Thoracic aorta (tissue), 2 donors: ENCODE results near the gene B3GALNT2. TPM values are rescaled to one million over a fixed set of nuclear protein-coding genes. Genes with fewer than 3 reads are reported as not detected.
"Not testable (repeated sequence)": the region's sequence is repeated elsewhere in the genome, so short reads cannot be mapped to it uniquely, and the experiment has no call there.

Source experiments
- ATAC-seq: fragments of 150-250 bp; one replicate; pipeline ENCODE4 v1.8.0; 2017; ENCODE audit warnings: low read depth; ENCODE audit not compliant: insufficient number of reproducible peaks, low FRiP score
- DNase-seq: peaks from one replicate; pipeline ENCODE4 v3.0.0-alpha.2; 2020; ENCODE audit warnings: low spot score
- H3K27ac ChIP-seq, 2 donors: fragments of 200-600 bp; sonication (generic); 1 replicate in 1 of 2; 2 replicates in 1 of 2; pipeline ENCODE4 v1.5.1; 2016; ENCODE audit warnings: mild to moderate bottlenecking in 2 of 2, moderate library complexity in 2 of 2
- H3K27me3 ChIP-seq: fragments of 200-600 bp; sonication (generic); replicated peaks from 2 replicates; pipeline ENCODE4 v1.6.0; 2016; ENCODE audit warnings: mild to moderate bottlenecking; ENCODE audit not compliant: insufficient read depth
- H3K36me3 ChIP-seq: fragments of 200-600 bp; sonication (generic); one replicate; pipeline ENCODE4 v1.5.1; 2016
- H3K4me1 ChIP-seq, 2 donors: fragments of 200-600 bp; sonication (generic); 1 replicate in 1 of 2; 2 replicates in 1 of 2; pipeline versions ENCODE4 v1.5.1 to v1.6.0; 2016; ENCODE audit warnings: low read depth in 2 of 2, mild to moderate bottlenecking in 1 of 2; ENCODE audit not compliant: control insufficient read depth in 1 of 2
- H3K4me3 ChIP-seq: fragments of 200-600 bp; sonication (generic); 2 replicates; pipeline ENCODE4 v1.5.1; 2016; ENCODE audit warnings: mild to moderate bottlenecking
- H3K9me3 ChIP-seq: fragments of 200-600 bp; sonication (generic); 2 replicates; pipeline ENCODE4 v1.5.1; 2016
- CTCF ChIP-seq: fragments of 200-600 bp; sonication (generic); IDR thresholded peaks from one replicate; pipeline ENCODE4 v1.5.1; 2019; ENCODE audit warnings: antibody characterized with exemption
- total RNA-seq, 2 donors: library from RNA; depleted of rRNA; stranded (reverse); fragments of >200 nt; gene quantifications; one replicate each; pipeline versions ENCODE4 v1.1.0 to v1.2.3, GENCODE V29; 2016

B3GALNT2 gene
- total RNA-seq, 2 donors from 2014 or later: 50.5 to 50.7 TPM

- ATAC-seq (no peak), DNase-seq (no peak)
- H3K36me3 ChIP-seq: peaks cover 5% of the 10 kb centered on the region
- H3K27ac ChIP-seq: no peak overlapping the region
- H3K27me3 ChIP-seq: no peaks in the 10 kb centered on the region
- no peak overlapping the region for H3K4me3 ChIP-seq
- TF ChIP-seq CTCF: no peak
- H3K9me3 ChIP-seq: no peaks in the 10 kb centered on the region
- H3K4me1 ChIP-seq: no peaks in the 10 kb centered on the region
Observed at GRCh38 chr1:235461954-235462353, 42.3 kb downstream of the B3GALNT2 start.

GRCh38 chr1:235460770-235461169, 43.5 kb downstream of the B3GALNT2 start:
- no peak for TF ChIP-seq CTCF
- H3K9me3 ChIP-seq: no peaks in the 10 kb centered on the region
- no peak overlapping the region for H3K4me3 ChIP-seq
- H3K4me1 ChIP-seq: no peaks in the 10 kb centered on the region
- H3K27ac ChIP-seq: no peak overlapping the region
- peaks cover 3% of the 10 kb centered on the region for H3K36me3 ChIP-seq
- no peak for ATAC-seq
- no peaks in the 10 kb centered on the region for H3K27me3 ChIP-seq
- DNase-seq: no peak

DNA sequence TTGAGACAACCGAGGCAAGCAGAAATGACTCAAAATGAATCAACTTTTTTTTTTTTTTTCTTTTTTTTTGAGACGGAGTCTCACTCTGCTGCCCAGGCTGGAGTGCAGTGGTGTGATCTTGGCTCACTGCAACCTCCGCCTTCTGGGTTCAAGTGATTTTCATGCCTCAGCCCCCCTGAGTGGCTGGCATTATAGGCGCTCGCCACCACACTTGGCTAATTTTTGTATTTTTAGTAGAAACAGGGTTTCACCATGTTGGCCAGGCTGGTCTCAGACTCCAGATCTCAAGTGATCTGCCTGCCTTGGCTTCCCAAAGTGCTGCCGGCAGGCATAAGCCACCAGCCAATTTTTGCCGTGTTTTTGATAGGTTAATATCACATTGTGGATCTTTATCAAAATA, 46.4 kb downstream of the B3GALNT2 start:
- H3K4me1 ChIP-seq, DNase-seq, H3K27me3 ChIP-seq, H3K4me3 ChIP-seq, H3K36me3 ChIP-seq, H3K9me3 ChIP-seq, ATAC-seq, H3K27ac ChIP-seq: not testable (repeated sequence)

GRCh38 chr1:235455823-235456222, 48.4 kb downstream of the B3GALNT2 start:
- Histone ChIP-seq H3K36me3 (peaks cover 11% of the 10 kb centered on the region), H3K27me3 (no peaks in the 10 kb centered on the region), H3K27ac (no peak overlapping the region), H3K4me3 (no peak overlapping the region), H3K9me3 (no peaks in the 10 kb centered on the region), H3K4me1 (no peaks in the 10 kb centered on the region)
- no peak for DNase-seq
- no peak for TF ChIP-seq CTCF
- ATAC-seq: no peak

DNA sequence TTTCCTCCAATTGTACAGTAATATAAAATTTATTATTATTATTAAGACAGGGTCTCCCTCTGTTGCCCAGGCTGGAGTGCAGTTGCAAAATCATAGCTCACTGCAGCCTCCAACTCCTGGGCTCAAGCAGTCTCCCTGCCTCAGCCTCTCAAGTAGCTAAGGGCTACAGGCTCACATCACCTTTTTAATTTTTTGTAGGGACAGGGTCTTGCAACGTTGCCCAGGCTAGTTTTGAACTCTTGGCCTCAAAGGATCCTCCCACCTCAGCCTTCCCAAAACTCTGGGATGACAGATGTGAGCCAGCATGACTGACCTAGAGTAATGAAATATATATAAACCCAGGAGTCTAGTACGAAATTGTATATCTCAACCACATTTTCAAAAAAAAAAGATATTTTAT, 49.2 kb downstream of the B3GALNT2 start:
- TF ChIP-seq CTCF: no peak
- no peak for ATAC-seq
- H3K36me3 ChIP-seq: peaks cover 15% of the 10 kb centered on the region

GRCh38 chr1:235454021-235454420, 50.2 kb downstream of the B3GALNT2 start:
- Histone ChIP-seq H3K27me3 (no peaks in the 10 kb centered on the region), H3K36me3 (peaks cover 16% of the 10 kb centered on the region)
- no peak for TF ChIP-seq CTCF

More for the DNA sequence above, 49.2 kb downstream of the B3GALNT2 start:
- no peak overlapping the region for H3K4me3 ChIP-seq
- DNase-seq: no peak
- H3K4me1 ChIP-seq: no peaks in the 10 kb centered on the region
- no peaks in the 10 kb centered on the region for H3K27me3 ChIP-seq
- H3K27ac ChIP-seq: no peak overlapping the region
- no peaks in the 10 kb centered on the region for H3K9me3 ChIP-seq

More at GRCh38 chr1:235454021-235454420, 50.2 kb downstream of the B3GALNT2 start:
- H3K4me3 ChIP-seq: no peak overlapping the region
- no peaks in the 10 kb centered on the region for H3K4me1 ChIP-seq
- H3K27ac ChIP-seq: no peak overlapping the region
- DNase-seq (no peak), ATAC-seq (no peak)
- no peaks in the 10 kb centered on the region for H3K9me3 ChIP-seq
